Gastrocnemius medialis (tissue), 4 donors: ENCODE measurements around the gene GRAMD2A. TPM values are rescaled to one million over a fixed set of nuclear protein-coding genes. Genes with fewer than 3 reads are reported as not detected.

ENCODE experiments used
- ATAC-seq, 2 donors: fragments of 150-250 bp; one replicate each; pipeline ENCODE4 v1.9.1; 2016
- DNase-seq, 2 donors: peaks; one replicate each; pipeline ENCODE4 v3.0.0-alpha.2; 2019
- H3K27ac ChIP-seq, 4 donors: fragments of 200-600 bp; sonication (generic); 1 replicate in 1 of 4; 2 replicates in 3 of 4; pipeline ENCODE4 v1.5.1; 2016 to 2018; ENCODE audit warnings: mild to moderate bottlenecking in 2 of 4, moderate library complexity in 1 of 4
- H3K27me3 ChIP-seq, 3 donors: fragments of 200-600 bp; sonication (generic) in 2 of 3; 1 replicate in 1 of 3; 2 replicates in 2 of 3; pipeline versions ENCODE4 v1.5.1 to v1.6.0; 2016 to 2019; ENCODE audit warnings: mild to moderate bottlenecking in 1 of 3, moderate library complexity in 1 of 3
- H3K36me3 ChIP-seq, 2 donors: fragments of 200-600 bp; sonication (generic) in 1 of 2; one replicate each; pipeline ENCODE4 v1.5.1; 2017 to 2018
- H3K4me1 ChIP-seq, 2 donors: fragments of 200-600 bp; sonication (generic) in 1 of 2; one replicate each; pipeline ENCODE4 v1.5.1; 2016 to 2017; ENCODE audit warnings: mild to moderate bottlenecking in 2 of 2
- H3K4me3 ChIP-seq, 4 donors: fragments of 200-600 bp; sonication (generic) in 3 of 4; 1 replicate in 1 of 4; 2 replicates in 3 of 4; pipeline ENCODE4 v1.5.1; 2016 to 2019; ENCODE audit warnings: mild to moderate bottlenecking in 2 of 4
- H3K9me3 ChIP-seq, 3 donors: fragments of 200-600 bp; sonication (generic) in 2 of 3; 1 replicate in 1 of 3; 2 replicates in 2 of 3; pipeline ENCODE4 v1.5.1; 2016 to 2019
- CTCF ChIP-seq, 5 experiments: fragments of 450-650 bp in 3 of 5; fragments of 200-600 bp in 2 of 5; sonication (generic) in 2 of 5; IDR thresholded peaks in 4 of 5; conservative IDR thresholded peaks in 1 of 5; 1 replicate in 4 of 5; 2 replicates in 1 of 5; pipeline ENCODE4 v1.5.1; 2016 to 2019; ENCODE audit warnings: antibody characterized with exemption in 5 of 5, mild to moderate bottlenecking in 3 of 5, moderate library complexity in 3 of 5
- POLR2A ChIP-seq, 2 donors: fragments of 450-650 bp; IDR thresholded peaks; one replicate each; pipeline ENCODE4 v1.6.1; 2017; ENCODE audit warnings: antibody characterized with exemption in 2 of 2, mild to moderate bottlenecking in 2 of 2, moderate library complexity in 2 of 2
- in situ Hi-C, 4 donors: fragments of 200-750 bp; cut with MboI; loops; one replicate each; pipeline versions ENCODE4 v1.15.0 to v1.8.0; 2017; ENCODE audit warnings: low sequenced_read_pairs in 4 of 4
- intact Hi-C: fragments of 100-400 bp; cut with DNase I; formaldehyde crosslinking; loops from one replicate; pipeline ENCODE4 v1.15.1; 2023; ENCODE audit warnings: low total_unique reads
- total RNA-seq, 4 donors: library from RNA; depleted of rRNA; stranded (reverse); fragments of >200 nt; gene quantifications; one replicate each; pipeline versions ENCODE4 v1.1.0 to v1.2.3, GENCODE V29; 2016

Gene GRAMD2A
- total RNA-seq, 4 donors from 2014 or later, result not detected

DNA sequence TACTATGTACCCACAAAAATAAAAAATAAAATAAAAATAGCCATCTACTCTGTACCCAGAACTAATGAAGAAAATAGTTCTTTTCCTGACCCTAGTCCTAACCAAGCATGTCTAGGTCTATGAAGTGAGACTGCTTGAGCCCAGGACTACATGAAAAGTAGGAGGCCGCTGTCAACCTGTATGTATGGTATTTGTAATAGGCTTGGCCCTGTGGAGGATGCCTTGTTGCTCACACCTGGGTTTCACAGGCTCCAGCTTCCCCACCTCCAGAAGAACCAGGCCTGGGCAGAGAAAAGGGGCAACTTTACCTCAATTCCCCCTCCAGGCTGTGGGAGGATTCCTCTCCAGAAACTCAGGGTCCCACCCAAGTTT lies 40.3 kb upstream of the GRAMD2A start:
- H3K27me3 ChIP-seq, result no peaks in the 10 kb centered on the region
- intact Hi-C loops (no loop called here), in situ Hi-C loops (loop anchor here in 1 of 4 donors (5.0 kb wide), 1 partner anchor 34 kb away; the partner anchor contains the start of gene PARP6)
- no peaks in the 10 kb centered on the region for H3K9me3 ChIP-seq
- TF ChIP-seq CTCF (IDR thresholded peaks at IDR 0.05 in 4 of 5, conservative IDR thresholded peaks at IDR 0.05 in 1 of 5) (no peak), POLR2A (IDR thresholded peaks at IDR 0.05) (no peak)
- H3K4me3 ChIP-seq, result no peak overlapping the region
- no peak for DNase-seq
- peaks cover 0 to 14% of the 10 kb centered on the region in 2 donors for H3K4me1 ChIP-seq
- H3K27ac ChIP-seq, result peak overlapping the region; percentile 47 to 67 (median 58)
- H3K36me3 ChIP-seq, result peaks cover 0 to 33% of the 10 kb centered on the region in 2 donors
- peak; percentile 9 to 18 for ATAC-seq

- peak overlapping the region in 1 of 4 donors; percentile 27 for H3K4me3 ChIP-seq
- intact Hi-C loops (no loop called here), in situ Hi-C loops (loop anchor here in 1 of 4 donors (5.0 kb wide), 1 partner anchor 35 kb away; the partner anchor contains the start of gene PARP6)
- ATAC-seq, result peak; percentile 90 to 93
- H3K27ac ChIP-seq, result peak overlapping the region; percentile 47 to 67 (median 58)
- peak; percentile 64 to 83 for DNase-seq
- TF ChIP-seq POLR2A (IDR thresholded peaks at IDR 0.05) (peak in 1 of 2 donors; percentile 43), CTCF (IDR thresholded peaks at IDR 0.05 in 4 of 5, conservative IDR thresholded peaks at IDR 0.05 in 1 of 5) (no peak)
- no peaks in the 10 kb centered on the region for H3K27me3 ChIP-seq
- H3K4me1 ChIP-seq, result peaks cover 0 to 18% of the 10 kb centered on the region in 2 donors
- peaks cover 0 to 27% of the 10 kb centered on the region in 2 donors for H3K36me3 ChIP-seq
- H3K9me3 ChIP-seq, result no peaks in the 10 kb centered on the region
Observed at GRCh38 chr15:72237029-72237852, 39.7 kb upstream of the GRAMD2A start.

GRCh38 chr15:72236381-72237003 lies 38.9 kb upstream of the GRAMD2A start:
- Histone ChIP-seq H3K9me3 (no peaks in the 10 kb centered on the region), H3K36me3 (peaks cover 0 to 19% of the 10 kb centered on the region in 2 donors), H3K27me3 (no peaks in the 10 kb centered on the region), H3K4me3 (peak overlapping the region in 1 of 4 donors; percentile 27), H3K27ac (peak overlapping the region; percentile 47 to 67 (median 58)), H3K4me1 (peaks cover 0 to 24% of the 10 kb centered on the region in 2 donors)
- TF ChIP-seq CTCF (IDR thresholded peaks at IDR 0.05 in 4 of 5, conservative IDR thresholded peaks at IDR 0.05 in 1 of 5), result no peak
- no peak for TF ChIP-seq POLR2A (IDR thresholded peaks at IDR 0.05)
- intact Hi-C loops, result no loop called here
- in situ Hi-C loops, result loop anchor here in 1 of 4 donors (5.0 kb wide), 1 partner anchor 36 kb away; the partner anchor contains the start of gene PARP6
- DNase-seq (no peak), ATAC-seq (no peak)

- DNase-seq (no peak), ATAC-seq (no peak)
- Histone ChIP-seq H3K4me3 (no peak overlapping the region), H3K36me3 (peaks cover 0 to 7% of the 10 kb centered on the region in 2 donors), H3K4me1 (peaks cover 0 to 24% of the 10 kb centered on the region in 2 donors), H3K27ac (no peak overlapping the region), H3K27me3 (no peaks in the 10 kb centered on the region), H3K9me3 (no peaks in the 10 kb centered on the region)
- in situ Hi-C loops, result loop anchor here in 1 of 4 donors (5.0 kb wide), 1 partner anchor 37 kb away; the partner anchor contains the start of gene PARP6
- TF ChIP-seq POLR2A (IDR thresholded peaks at IDR 0.05) (no peak), CTCF (IDR thresholded peaks at IDR 0.05 in 4 of 5, conservative IDR thresholded peaks at IDR 0.05 in 1 of 5) (no peak)
- intact Hi-C loops, result no loop called here
Observed at GRCh38 chr15:72235298-72235697, 37.7 kb upstream of the GRAMD2A start.
